Epithelial cell of esophagus (primary cell): ENCODE measurements around the gene ADGRG3.

Experiments used
- DNase-seq: peaks from one replicate; pipeline ENCODE4 v3.0.0; 2010; ENCODE audit warnings: low read depth
- H3K4me3 ChIP-seq: 2 replicates; pipeline ENCODE4 v1.5.1; 2011; ENCODE audit warnings: mild to moderate bottlenecking, low read length, control low read depth
- CTCF ChIP-seq: IDR thresholded peaks from 2 replicates; pipeline ENCODE4 v1.5.1; 2011; ENCODE audit warnings: low read depth, mild to moderate bottlenecking, low read length, control low read depth, inconsistent platforms; ENCODE audit not compliant: insufficient read depth; ENCODE audit errors: missing control alignments

The ADGRG3 gene

DNA sequence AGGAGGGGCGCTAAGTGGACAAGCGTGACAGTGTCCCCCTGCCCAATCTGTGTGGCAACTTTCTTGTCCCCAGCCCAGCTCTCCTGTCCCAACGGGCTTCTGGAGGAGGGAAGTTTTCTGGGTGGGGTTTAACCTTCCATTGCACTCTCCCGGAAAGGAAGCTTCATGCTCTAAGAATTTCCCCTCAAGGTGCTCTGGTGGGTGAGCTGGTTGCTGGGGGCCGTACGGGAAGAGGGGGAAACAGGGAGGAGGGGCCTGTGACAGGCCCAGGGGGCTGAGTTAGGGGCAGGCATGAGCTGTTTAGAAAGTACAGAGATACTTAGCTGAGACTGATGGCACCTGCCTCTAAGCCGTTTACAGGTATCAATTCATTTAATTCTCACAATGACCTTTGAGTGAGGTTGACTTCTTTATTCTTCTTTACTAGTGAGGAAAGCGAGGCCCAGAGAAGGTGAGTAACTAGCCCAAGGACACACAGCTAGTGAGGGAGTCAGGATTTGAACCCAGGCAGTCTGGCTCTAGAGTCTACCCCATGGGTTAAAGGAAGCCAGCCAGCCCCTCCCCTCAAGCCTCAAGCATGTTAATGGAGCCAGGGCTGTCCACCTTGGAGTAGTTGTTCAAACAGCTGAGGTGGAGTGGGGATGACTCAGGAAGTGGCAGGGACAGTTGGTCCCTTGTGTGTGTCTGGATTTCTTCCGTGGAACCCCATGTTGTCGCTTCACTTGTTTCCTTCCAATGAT, 20.8 kb upstream of the ADGRG3 start:
- TF ChIP-seq CTCF, result no peak
- peak; percentile 21 for DNase-seq
- H3K4me3 ChIP-seq, result no peak overlapping the region

GRCh38 chr16:57648125-57648524, 20.0 kb upstream of the ADGRG3 start:
- no peak for TF ChIP-seq CTCF
- no peak for DNase-seq
- no peak overlapping the region for H3K4me3 ChIP-seq

- TF ChIP-seq CTCF, result peak; percentile 100
- H3K4me3 ChIP-seq, result no peak overlapping the region
Observed at GRCh38 chr16:57648581-57649442, 19.3 kb upstream of the ADGRG3 start.

DNA sequence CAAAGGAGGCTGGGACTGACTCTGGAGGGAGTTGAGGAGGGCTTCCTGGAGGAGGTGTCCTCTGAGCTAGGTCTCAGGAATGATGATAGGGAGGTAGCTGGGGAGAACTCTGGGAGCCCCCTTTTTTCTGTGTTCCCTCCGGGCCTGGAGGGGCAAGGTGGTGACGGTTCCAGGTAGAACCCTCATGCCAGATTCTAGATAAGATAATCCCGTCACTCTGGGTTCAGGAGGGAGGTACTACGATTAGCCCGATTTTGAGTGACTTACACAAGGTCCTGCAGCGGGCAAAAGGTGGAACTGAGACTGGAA, 18.7 kb upstream of the ADGRG3 start:
- no peak overlapping the region for H3K4me3 ChIP-seq
- TF ChIP-seq CTCF, result no peak
- no peak for DNase-seq

More at GRCh38 chr16:57648581-57649442, 19.3 kb upstream of the ADGRG3 start:
- DNase-seq, result peak; percentile 78

DNA sequence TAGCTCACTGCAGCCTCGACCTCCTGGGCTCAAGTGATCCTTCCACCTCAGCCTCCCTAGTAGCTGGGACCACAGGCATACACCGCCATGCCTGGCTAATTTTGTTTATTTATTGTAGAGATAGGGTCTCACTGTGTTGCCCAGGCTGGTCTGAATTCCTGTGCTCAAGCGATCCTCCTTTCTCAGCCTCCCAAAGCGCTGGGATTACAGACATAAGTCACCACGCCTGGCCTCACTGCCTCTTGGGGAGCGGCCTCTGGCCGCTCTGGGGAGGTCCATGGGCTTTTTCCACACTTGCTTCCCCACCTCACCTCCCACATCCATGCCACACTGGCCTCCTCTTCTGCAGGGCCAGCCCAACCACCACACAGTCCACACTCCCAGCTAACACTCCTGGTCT, 18.3 kb upstream of the ADGRG3 start:
- TF ChIP-seq CTCF, result no peak
- no peak overlapping the region for H3K4me3 ChIP-seq
- no peak for DNase-seq

DNA sequence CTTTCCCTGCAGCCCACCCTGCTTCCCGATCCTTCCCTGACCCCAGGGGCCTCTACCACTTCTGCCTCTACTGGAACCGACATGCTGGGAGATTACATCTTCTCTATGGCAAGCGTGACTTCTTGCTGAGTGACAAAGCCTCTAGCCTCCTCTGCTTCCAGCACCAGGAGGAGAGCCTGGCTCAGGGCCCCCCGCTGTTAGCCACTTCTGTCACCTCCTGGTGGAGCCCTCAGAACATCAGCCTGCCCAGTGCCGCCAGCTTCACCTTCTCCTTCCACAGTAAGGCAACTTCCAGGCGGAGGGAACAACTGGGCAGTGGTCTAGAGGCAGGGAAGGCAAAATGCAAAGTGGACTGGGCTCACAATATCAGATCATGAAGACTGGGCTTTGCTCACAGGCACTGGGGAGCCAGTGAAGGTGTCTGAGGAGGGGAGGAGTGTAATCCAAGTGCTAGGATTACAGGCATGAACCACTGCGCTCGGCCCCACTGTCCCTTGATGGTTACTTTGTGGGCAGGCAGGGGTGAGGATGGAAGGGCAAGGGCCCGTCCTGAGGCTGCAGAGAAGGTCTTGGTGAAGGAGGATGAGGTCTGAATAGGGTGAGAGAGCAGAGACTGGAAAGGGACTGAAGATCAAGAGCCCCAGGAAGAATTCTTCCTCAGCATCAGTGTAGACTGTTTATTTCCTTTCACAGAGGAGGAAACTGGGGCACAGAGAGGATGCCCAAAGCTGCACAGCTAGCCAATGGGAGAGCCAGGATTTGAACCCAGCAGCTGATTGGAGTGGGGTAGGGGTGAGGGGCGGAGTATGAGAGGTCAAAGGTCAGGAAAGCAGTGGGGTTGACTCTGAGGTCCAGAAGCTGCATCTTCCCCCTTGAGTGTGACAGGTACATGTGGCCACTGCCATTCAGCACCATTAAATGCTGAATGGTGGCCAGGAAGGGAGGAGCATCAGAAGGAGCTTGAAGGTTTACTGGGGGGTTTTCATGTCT, 16.5 kb upstream of the ADGRG3 start:
- no peak for DNase-seq
- H3K4me3 ChIP-seq, result no peak overlapping the region
- no peak for TF ChIP-seq CTCF
